BE2C (cell line): ENCODE results near the gene BRIP1.

Source experiments
- DNase-seq: peaks from one replicate; pipeline ENCODE4 v3.0.0-alpha.2; 2020
- H3K27me3 ChIP-seq: fragments of 250-450 bp; sonication (Bioruptor Pico); 2 replicates; pipeline ENCODE4 v1.5.1; 2020; ENCODE audit warnings: mild to moderate bottlenecking
- H3K36me3 ChIP-seq: fragments of 250-450 bp; sonication (Bioruptor Pico); 2 replicates; pipeline ENCODE4 v1.5.1; 2020; ENCODE audit warnings: mild to moderate bottlenecking
- H3K4me1 ChIP-seq: fragments of 250-450 bp; sonication (Bioruptor Pico); 2 replicates; pipeline ENCODE4 v1.5.1; 2020
- H3K4me3 ChIP-seq: 2 replicates; pipeline ENCODE4 v1.5.1; 2011; ENCODE audit warnings: low read depth, low read length
- H3K9me3 ChIP-seq: fragments of 250-450 bp; sonication (Bioruptor Pico); 2 replicates; pipeline ENCODE4 v1.5.1; 2020
- TF ChIP-seq, protein P1 (sequence below): IDR thresholded peaks from 2 replicates; pipeline ENCODE4 v1.5.1; 2012; ENCODE audit warnings: mild to moderate bottlenecking, low read depth, low read length

BRIP1 gene

DNA sequence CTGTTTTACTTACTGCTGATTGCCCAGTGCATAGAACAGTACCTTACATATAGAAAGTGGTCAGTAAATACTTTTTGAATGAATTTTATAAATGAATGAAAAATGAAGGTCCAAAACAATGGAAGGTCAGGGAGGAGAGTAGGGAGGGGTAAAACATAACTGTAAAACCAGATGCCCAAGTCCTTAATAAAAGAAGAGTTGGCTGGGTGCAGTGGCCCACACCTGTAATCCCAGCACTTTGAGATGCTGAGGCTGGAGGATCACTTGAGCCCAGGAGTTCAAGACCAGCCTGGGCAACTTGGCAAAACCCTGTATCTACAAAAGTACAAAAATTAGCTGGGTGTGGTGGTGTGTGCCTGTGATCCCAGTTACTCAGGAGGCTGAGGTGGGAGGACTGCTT is 108.2 kb downstream of the BRIP1 start:
- Histone ChIP-seq H3K36me3 (no peaks in the 10 kb centered on the region; the same call in 1 of the 2 replicates), H3K9me3 (no peaks in the 10 kb centered on the region), H3K4me1 (no peaks in the 10 kb centered on the region; the same call in 1 of the 2 replicates), H3K27me3 (no peaks in the 10 kb centered on the region), H3K4me3 (no peak overlapping the region)
- no peak for DNase-seq
- TF ChIP-seq, protein P1, sequence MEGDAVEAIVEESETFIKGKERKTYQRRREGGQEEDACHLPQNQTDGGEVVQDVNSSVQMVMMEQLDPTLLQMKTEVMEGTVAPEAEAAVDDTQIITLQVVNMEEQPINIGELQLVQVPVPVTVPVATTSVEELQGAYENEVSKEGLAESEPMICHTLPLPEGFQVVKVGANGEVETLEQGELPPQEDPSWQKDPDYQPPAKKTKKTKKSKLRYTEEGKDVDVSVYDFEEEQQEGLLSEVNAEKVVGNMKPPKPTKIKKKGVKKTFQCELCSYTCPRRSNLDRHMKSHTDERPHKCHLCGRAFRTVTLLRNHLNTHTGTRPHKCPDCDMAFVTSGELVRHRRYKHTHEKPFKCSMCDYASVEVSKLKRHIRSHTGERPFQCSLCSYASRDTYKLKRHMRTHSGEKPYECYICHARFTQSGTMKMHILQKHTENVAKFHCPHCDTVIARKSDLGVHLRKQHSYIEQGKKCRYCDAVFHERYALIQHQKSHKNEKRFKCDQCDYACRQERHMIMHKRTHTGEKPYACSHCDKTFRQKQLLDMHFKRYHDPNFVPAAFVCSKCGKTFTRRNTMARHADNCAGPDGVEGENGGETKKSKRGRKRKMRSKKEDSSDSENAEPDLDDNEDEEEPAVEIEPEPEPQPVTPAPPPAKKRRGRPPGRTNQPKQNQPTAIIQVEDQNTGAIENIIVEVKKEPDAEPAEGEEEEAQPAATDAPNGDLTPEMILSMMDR: no peak

DNA sequence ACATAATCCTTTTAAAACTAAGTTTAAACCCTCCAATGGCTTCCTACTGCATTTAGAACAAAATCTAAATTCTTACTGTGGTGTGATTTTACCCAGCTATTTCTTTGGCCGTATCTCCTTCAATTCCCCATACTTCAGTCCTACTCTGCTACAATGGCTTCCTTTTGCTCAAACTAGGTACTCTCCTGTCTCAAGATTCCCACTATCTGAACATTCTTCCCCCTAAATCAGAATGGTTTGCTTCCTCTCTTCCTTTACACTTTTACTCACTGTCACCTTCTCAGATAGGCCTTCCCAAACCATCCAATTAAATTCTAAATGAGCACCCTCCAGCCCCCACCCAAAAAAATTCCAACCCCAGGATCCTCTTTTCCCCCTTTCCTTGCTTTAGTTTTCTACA is 109.2 kb downstream of the BRIP1 start:
- Histone ChIP-seq H3K4me1 (no peaks in the 10 kb centered on the region; the same call in 1 of the 2 replicates), H3K9me3 (no peaks in the 10 kb centered on the region), H3K27me3 (no peaks in the 10 kb centered on the region), H3K36me3 (no peaks in the 10 kb centered on the region; the same call in 1 of the 2 replicates), H3K4me3 (no peak overlapping the region)
- DNase-seq: no peak
- TF ChIP-seq, protein P1: no peak

DNA sequence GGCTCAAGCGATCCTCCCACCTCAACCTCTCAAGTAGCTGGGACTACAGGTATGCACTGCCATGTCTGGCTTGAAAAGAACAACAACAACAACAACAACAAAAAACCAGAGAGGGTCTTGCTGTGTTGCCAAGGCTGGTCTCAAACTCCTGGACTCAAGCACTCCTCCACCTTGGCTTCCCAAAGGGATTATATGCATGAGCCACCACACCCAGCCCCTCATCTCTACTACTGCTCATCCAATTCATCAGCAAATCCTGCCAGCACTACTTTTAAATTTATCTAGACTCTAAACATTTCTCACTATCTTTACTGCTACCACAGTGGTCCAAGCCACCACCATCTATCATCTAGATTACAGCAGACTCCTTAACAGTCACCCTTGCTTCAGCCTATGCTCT is 109.6 kb downstream of the BRIP1 start:
- no peak for DNase-seq
- TF ChIP-seq, protein P1: no peak
- Histone ChIP-seq H3K36me3 (no peaks in the 10 kb centered on the region), H3K9me3 (no peaks in the 10 kb centered on the region), H3K4me1 (no peaks in the 10 kb centered on the region; the same call in 1 of the 2 replicates), H3K27me3 (no peaks in the 10 kb centered on the region), H3K4me3 (no peak overlapping the region)

DNA sequence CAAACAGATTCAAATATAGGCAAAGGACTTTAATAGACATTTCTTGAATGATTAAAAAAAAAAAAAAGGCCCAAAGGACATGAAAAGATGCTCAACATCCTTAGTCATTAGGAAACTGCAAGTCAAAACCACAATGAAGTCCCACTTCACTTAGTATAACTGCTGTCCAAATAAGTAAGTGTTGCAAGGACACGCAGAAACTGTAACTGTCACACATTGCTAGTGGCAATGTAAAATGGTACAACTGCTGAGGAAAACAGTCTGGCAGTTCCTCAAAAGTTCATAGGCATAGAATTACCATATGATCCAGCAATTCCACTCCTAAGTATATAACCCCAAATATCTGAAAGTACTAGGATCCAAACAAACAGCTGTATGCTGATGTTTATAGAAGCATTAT is 112.7 kb downstream of the BRIP1 start:
- TF ChIP-seq, protein P1: no peak

DNA sequence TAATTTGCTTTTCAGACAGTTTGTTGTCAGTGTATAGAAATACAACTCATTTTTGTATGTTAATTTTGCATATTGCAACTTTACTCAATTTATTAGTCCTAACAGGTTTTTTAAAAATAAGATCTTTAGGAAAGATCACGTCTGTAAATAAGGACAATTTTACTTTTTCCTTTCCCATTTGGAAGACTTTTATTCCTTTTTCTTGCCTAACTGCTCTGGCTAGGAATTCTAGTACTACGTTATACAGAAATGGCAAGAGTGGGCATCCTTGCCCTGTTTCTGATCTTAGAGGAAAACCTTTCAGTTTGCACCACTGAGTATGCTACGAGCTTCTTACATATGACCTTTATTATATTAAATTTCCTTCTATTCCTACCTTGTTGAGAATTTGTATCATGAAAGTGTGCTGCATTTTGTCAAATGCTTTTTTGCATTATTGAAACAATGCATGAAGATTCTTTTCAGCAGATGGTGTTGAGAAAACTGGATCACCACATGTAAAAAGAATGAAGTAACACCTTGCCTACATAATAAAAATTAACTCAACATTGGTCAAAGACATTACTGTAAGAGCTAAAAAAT is 113.4 kb downstream of the BRIP1 start:
- no peak for DNase-seq
- Histone ChIP-seq H3K9me3 (no peaks in the 10 kb centered on the region), H3K4me1 (no peaks in the 10 kb centered on the region), H3K4me3 (no peak overlapping the region), H3K27me3 (no peaks in the 10 kb centered on the region), H3K36me3 (no peaks in the 10 kb centered on the region)
- TF ChIP-seq, protein P1: no peak

More for the DNA sequence above, 112.7 kb downstream of the BRIP1 start:
- Histone ChIP-seq H3K4me3 (no peak overlapping the region), H3K36me3 (no peaks in the 10 kb centered on the region), H3K4me1 (no peaks in the 10 kb centered on the region; the same call in 1 of the 2 replicates), H3K9me3 (no peaks in the 10 kb centered on the region), H3K27me3 (no peaks in the 10 kb centered on the region)
- DNase-seq: no peak

DNA sequence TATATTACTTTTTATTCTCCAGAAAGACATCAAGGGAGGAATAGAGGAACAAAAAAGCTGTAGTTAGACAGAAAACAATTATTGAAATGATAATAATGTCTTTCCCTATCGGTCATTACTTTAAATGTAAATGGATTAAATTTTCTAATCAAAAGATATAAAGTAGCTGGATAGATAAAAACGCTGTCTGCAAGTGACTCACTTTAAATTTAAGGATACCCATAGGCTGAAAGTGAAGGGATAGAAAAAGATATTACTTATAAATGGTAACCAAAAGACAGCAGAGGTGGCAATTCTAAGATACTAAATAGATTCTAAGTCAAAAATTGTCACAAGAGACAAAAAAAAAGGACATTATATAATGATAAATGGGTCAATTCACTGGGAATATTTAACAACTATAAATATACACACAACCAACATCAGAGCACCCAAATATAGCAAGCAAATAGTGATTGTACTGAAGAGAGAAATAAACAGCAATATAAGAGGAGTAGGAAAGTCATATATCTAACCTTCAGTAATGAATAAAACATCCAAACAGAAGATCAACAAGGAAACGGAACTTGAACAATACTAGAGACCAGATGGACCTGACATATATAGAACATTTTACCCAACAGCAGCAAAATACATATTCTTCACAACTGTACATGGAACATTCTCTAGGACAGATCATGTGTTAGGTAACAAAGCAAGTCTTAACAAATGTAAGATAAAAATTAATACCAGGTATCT is 116.9 kb downstream of the BRIP1 start:
- Histone ChIP-seq H3K27me3 (no peaks in the 10 kb centered on the region), H3K4me3 (no peak overlapping the region), H3K36me3 (no peaks in the 10 kb centered on the region), H3K9me3 (no peaks in the 10 kb centered on the region), H3K4me1 (no peaks in the 10 kb centered on the region)
- no peak for DNase-seq
- TF ChIP-seq, protein P1: no peak
